ENCODE measurements around the gene SHKBP1. TPM values are rescaled to one million over a fixed set of nuclear protein-coding genes. Genes with fewer than 3 reads are reported as not detected.

The SHKBP1 gene
- total and polyA plus RNA-seq, 2 donors from 2014 or later = 69.6 to 91.3 TPM

GRCh38 chr19:40598918-40599307, 22.2 kb downstream of the SHKBP1 start:
- Histone ChIP-seq H3K9me3 (ENCODE audit: control insufficient read depth in 2 of 3, insufficient read depth in 1 of 3, low read length in 3 of 3) (no peaks in the 10 kb centered on the region), H3K4me1 (ENCODE audit: control insufficient read depth in 2 of 3, insufficient read depth in 2 of 3, low read depth in 1 of 3, low read length in 3 of 3) (peaks cover 0 to 21% (median 6%) of the 10 kb centered on the region in 3 donors), H3K36me3 (ENCODE audit: control insufficient read depth in 2 of 3, insufficient read depth in 3 of 3, low read length in 3 of 3) (no peaks in the 10 kb centered on the region), H3K27me3 (ENCODE audit: control insufficient read depth, insufficient read depth, low read length) (peaks cover 2% of the 10 kb centered on the region), H3K27ac (ENCODE audit: low read depth in 2 of 2, low read length in 2 of 2) (no peak overlapping the region), H3K9ac (ENCODE audit: low read length in 3 of 3) (no peak overlapping the region), H3K4me3 (ENCODE audit: low read length in 3 of 3) (peak overlapping the region in 1 of 3 donors; percentile 17)
- FAIRE-seq (no peak), DNase-seq (peak in 2 of 5 donors; percentile 58 to 66)
- intact Hi-C loops (cut with DNase I) = loop anchor here (10.0 kb wide), 1 partner anchor 54 kb away; no protein-coding TSS in a partner anchor
- TF ChIP-seq, protein P1, sequence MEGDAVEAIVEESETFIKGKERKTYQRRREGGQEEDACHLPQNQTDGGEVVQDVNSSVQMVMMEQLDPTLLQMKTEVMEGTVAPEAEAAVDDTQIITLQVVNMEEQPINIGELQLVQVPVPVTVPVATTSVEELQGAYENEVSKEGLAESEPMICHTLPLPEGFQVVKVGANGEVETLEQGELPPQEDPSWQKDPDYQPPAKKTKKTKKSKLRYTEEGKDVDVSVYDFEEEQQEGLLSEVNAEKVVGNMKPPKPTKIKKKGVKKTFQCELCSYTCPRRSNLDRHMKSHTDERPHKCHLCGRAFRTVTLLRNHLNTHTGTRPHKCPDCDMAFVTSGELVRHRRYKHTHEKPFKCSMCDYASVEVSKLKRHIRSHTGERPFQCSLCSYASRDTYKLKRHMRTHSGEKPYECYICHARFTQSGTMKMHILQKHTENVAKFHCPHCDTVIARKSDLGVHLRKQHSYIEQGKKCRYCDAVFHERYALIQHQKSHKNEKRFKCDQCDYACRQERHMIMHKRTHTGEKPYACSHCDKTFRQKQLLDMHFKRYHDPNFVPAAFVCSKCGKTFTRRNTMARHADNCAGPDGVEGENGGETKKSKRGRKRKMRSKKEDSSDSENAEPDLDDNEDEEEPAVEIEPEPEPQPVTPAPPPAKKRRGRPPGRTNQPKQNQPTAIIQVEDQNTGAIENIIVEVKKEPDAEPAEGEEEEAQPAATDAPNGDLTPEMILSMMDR (IDR thresholded peaks at IDR 0.05; ENCODE audit: borderline replicate concordance, extremely low read depth, insufficient read depth) = no peak

GRCh38 chr19:40599331-40599901, 22.7 kb downstream of the SHKBP1 start:
- TF ChIP-seq, protein P1 (IDR thresholded peaks at IDR 0.05; ENCODE audit: borderline replicate concordance, extremely low read depth, insufficient read depth) = no peak
- H3K4me3 ChIP-seq (ENCODE audit: low read length in 3 of 3) = peak overlapping the region in 1 of 3 donors; percentile 16
- peaks cover 2% of the 10 kb centered on the region for H3K27me3 ChIP-seq (ENCODE audit: control insufficient read depth, insufficient read depth, low read length)
- intact Hi-C loops (cut with DNase I) = loop anchor here (10.0 kb wide), 1 partner anchor 55 kb away; no protein-coding TSS in a partner anchor
- H3K27ac ChIP-seq (ENCODE audit: low read depth in 2 of 2, low read length in 2 of 2) = peak overlapping the region; percentile 11 to 45
- H3K9me3 ChIP-seq (ENCODE audit: control insufficient read depth in 2 of 3, insufficient read depth in 1 of 3, low read length in 3 of 3) = no peaks in the 10 kb centered on the region
- peaks cover 0 to 21% (median 6%) of the 10 kb centered on the region in 3 donors for H3K4me1 ChIP-seq (ENCODE audit: control insufficient read depth in 2 of 3, insufficient read depth in 2 of 3, low read depth in 1 of 3, low read length in 3 of 3)
- FAIRE-seq (no peak), DNase-seq (peak in 3 of 5 donors; percentile 30 to 77 (median 57))
- peak overlapping the region in 1 of 3 donors; percentile 46 for H3K9ac ChIP-seq (ENCODE audit: low read length in 3 of 3)
- no peaks in the 10 kb centered on the region for H3K36me3 ChIP-seq (ENCODE audit: control insufficient read depth in 2 of 3, insufficient read depth in 3 of 3, low read length in 3 of 3)

GRCh38 chr19:40599902-40600569, 23.4 kb downstream of the SHKBP1 start:
- peaks cover 0 to 27% (median 6%) of the 10 kb centered on the region in 3 donors for H3K4me1 ChIP-seq (ENCODE audit: control insufficient read depth in 2 of 3, insufficient read depth in 2 of 3, low read depth in 1 of 3, low read length in 3 of 3)
- peaks cover 2% of the 10 kb centered on the region for H3K27me3 ChIP-seq (ENCODE audit: control insufficient read depth, insufficient read depth, low read length)
- TF ChIP-seq, protein P1 (IDR thresholded peaks at IDR 0.05; ENCODE audit: borderline replicate concordance, extremely low read depth, insufficient read depth) = no peak
- H3K9ac ChIP-seq (ENCODE audit: low read length in 3 of 3) = peak overlapping the region in 1 of 3 donors; percentile 46
- H3K36me3 ChIP-seq (ENCODE audit: control insufficient read depth in 2 of 3, insufficient read depth in 3 of 3, low read length in 3 of 3) = no peaks in the 10 kb centered on the region
- H3K27ac ChIP-seq (ENCODE audit: low read depth in 2 of 2, low read length in 2 of 2) = peak overlapping the region; percentile 11 to 45
- H3K9me3 ChIP-seq (ENCODE audit: control insufficient read depth in 2 of 3, insufficient read depth in 1 of 3, low read length in 3 of 3) = no peaks in the 10 kb centered on the region
- FAIRE-seq = no peak
- H3K4me3 ChIP-seq (ENCODE audit: low read length in 3 of 3) = peak overlapping the region in 1 of 3 donors; percentile 17
- DNase-seq = peak in 2 of 5 donors; percentile 40 to 83
- intact Hi-C loops (cut with DNase I) = loop anchor here (10.0 kb wide), 1 partner anchor 55 kb away; no protein-coding TSS in a partner anchor

Measured in kidney (tissue), 14 donors.